ENCODE results near the gene ACOXL.

GRCh38 chr2:111162718-111163331 lies 430.5 kb downstream of the ACOXL start:
- TF ChIP-seq CTCF (IDR thresholded peaks at IDR 0.05) (no peak), POLR2A (IDR thresholded peaks at IDR 0.05) (no peak)
